ENCODE measurements around the gene TMEM214.

DNA sequence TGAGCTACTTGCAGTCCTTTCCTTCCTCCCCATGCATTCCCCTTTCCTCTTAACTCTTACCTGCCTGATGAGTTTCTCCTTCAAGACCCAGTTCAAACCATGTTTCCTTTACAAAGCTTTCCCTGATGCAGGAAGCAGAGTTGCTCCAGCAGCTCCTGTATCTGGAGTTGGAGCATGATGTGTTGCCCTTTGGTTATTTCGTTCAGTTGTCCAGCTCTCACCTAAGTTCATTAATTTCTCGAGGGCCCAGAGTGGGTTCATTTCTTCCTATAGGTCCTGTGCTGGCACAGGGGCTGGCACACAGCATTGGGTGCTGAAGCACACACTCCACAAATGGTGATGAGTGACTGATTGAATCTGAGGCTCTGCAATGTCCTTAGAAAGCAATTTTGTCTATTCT, 23.0 kb upstream of the TMEM214 start:
- TF ChIP-seq CTCF (IDR thresholded peaks at IDR 0.05; ENCODE audit: poor library complexity): no peak
- no peak for TF ChIP-seq EZH2 (IDR thresholded peaks at IDR 0.05; ENCODE audit: borderline replicate concordance)
